Cardiac muscle cell (in vitro differentiated cells and primary cell): ENCODE data around the gene ATAD5. TPM values are rescaled to one million over a fixed set of nuclear protein-coding genes. Genes with fewer than 3 reads are reported as not detected.

ENCODE experiments used
- DNase-seq, 2 donors: peaks; one replicate each; pipeline versions ENCODE4 v3.0.0 to v3.0.0-alpha.2; 2010 to 2017; ENCODE audit warnings: low read depth in 1 of 2, low spot score in 1 of 2
- H3K27ac ChIP-seq: fragments of 200-600 bp; sonication (generic); 2 replicates; pipeline ENCODE4 v1.5.1; 2016
- H3K27me3 ChIP-seq: fragments of 200-600 bp; sonication (generic); 2 replicates; pipeline ENCODE4 v1.6.0; 2016; ENCODE audit warnings: control low read depth
- H3K36me3 ChIP-seq: fragments of 200-600 bp; sonication (generic); 2 replicates; pipeline ENCODE4 v1.5.1; 2016; ENCODE audit warnings: control low read depth
- H3K4me1 ChIP-seq: fragments of 200-600 bp; sonication (generic); 2 replicates; pipeline ENCODE4 v1.8.1; 2017; ENCODE audit warnings: low read depth, mild to moderate bottlenecking, mixed run types
- H3K4me3 ChIP-seq: fragments of 200-600 bp; sonication (generic); 2 replicates; pipeline ENCODE4 v1.5.1; 2016; ENCODE audit warnings: mild to moderate bottlenecking
- H3K9me3 ChIP-seq: fragments of 200-600 bp; sonication (generic); 2 replicates; pipeline ENCODE4 v1.5.1; 2017; ENCODE audit warnings: low read depth, mild to moderate bottlenecking, control low read depth
- CTCF ChIP-seq: IDR thresholded peaks from 2 replicates; pipeline ENCODE4 v1.5.1; 2012; ENCODE audit warnings: low read depth, mild to moderate bottlenecking, low read length
- polyA plus RNA-seq: library from polyadenylated mRNA; unstranded; fragments of >200 nt; fragmentation: Nextera tagmentation; extraction: Ambion mirVana; gene quantifications from 2 replicates; pipeline ENCODE4 v1.2.1, GENCODE V29; 2016
- total RNA-seq: library from RNA; depleted of rRNA; stranded (reverse); fragments of >200 nt; gene quantifications from 2 replicates; pipeline ENCODE4 v1.2.3, GENCODE V29; 2016

The ATAD5 gene
- total and polyA plus RNA-seq, 2 experiments from 2014 or later: 4.1 to 6.3 TPM

DNA sequence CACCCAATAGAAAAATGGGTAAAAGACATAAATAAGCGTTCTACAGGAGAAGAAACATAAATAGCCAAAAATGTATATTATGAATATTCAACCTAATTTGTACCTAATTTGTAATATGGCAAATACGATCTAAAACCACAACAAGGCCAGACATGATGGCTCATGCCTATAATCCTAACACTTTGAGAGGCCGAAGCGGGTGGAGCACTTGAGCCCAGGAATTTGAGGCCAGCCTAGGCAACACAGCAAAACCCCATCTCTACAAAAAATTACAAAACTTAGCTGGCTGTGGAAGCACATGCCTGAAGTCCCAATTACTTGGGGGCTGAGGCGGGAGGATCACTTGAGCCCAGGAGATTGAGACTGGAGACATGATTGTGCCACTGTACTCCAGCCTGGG lies 37.4 kb upstream of the ATAD5 start:
- H3K4me1 ChIP-seq: no peaks in the 10 kb centered on the region
- TF ChIP-seq CTCF: no peak
- peaks cover 53% of the 10 kb centered on the region for H3K36me3 ChIP-seq
- H3K4me3 ChIP-seq: no peak overlapping the region
- no peak for DNase-seq
- peak overlapping the region; percentile 65 for H3K27ac ChIP-seq
- no peaks in the 10 kb centered on the region for H3K27me3 ChIP-seq
- H3K9me3 ChIP-seq: no peaks in the 10 kb centered on the region

GRCh38 chr17:30796016-30796415 lies 35.8 kb upstream of the ATAD5 start:
- Histone ChIP-seq H3K27me3 (no peaks in the 10 kb centered on the region), H3K27ac (no peak overlapping the region)

GRCh38 chr17:30801671-30802070 lies 30.1 kb upstream of the ATAD5 start:
- Histone ChIP-seq H3K36me3 (peaks cover 28% of the 10 kb centered on the region), H3K27ac (no peak overlapping the region), H3K9me3 (no peaks in the 10 kb centered on the region), H3K4me1 (no peaks in the 10 kb centered on the region), H3K4me3 (no peak overlapping the region), H3K27me3 (no peaks in the 10 kb centered on the region)
- no peak for DNase-seq
- no peak for TF ChIP-seq CTCF

More at GRCh38 chr17:30796016-30796415, 35.8 kb upstream of the ATAD5 start:
- peaks cover 41% of the 10 kb centered on the region for H3K36me3 ChIP-seq
- no peak overlapping the region for H3K4me3 ChIP-seq
- H3K4me1 ChIP-seq: no peaks in the 10 kb centered on the region
- TF ChIP-seq CTCF: no peak
- H3K9me3 ChIP-seq: no peaks in the 10 kb centered on the region
- no peak for DNase-seq

DNA sequence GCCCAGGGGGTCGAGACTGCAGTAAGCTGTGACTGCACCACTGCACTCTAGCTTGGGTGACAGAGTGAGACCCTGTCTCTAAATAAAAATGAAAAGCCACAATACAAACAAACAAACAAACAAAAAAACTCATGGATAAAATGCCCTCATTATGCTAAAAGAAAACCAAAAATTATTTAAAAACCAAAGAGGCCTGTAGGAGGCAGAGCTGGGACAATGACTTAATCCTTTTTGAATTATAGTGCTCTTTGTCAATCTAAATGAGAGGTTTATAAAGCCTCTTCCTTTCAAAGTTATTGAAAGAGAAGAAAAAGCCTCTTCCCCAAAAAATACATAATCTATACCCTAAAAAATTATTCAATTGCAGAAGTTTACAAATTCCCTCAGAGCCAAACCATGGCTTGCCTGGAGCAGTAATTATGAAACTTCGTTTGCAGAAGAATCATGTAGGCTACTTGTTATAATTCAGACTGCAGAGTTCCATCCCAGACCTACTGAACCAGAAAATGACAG lies 25.8 kb upstream of the ATAD5 start:
- no peaks in the 10 kb centered on the region for H3K4me1 ChIP-seq
- no peaks in the 10 kb centered on the region for H3K9me3 ChIP-seq
- TF ChIP-seq CTCF: peak; percentile 24
- H3K4me3 ChIP-seq: no peak overlapping the region
- H3K27me3 ChIP-seq: no peaks in the 10 kb centered on the region
- peaks cover 18% of the 10 kb centered on the region for H3K36me3 ChIP-seq
- H3K27ac ChIP-seq: no peak overlapping the region
- no peak for DNase-seq

GRCh38 chr17:30807896-30808295 lies 23.9 kb upstream of the ATAD5 start:
- DNase-seq: no peak
- H3K27me3 ChIP-seq: no peaks in the 10 kb centered on the region
- H3K4me3 ChIP-seq: no peak overlapping the region
- peaks cover 10% of the 10 kb centered on the region for H3K36me3 ChIP-seq
- no peak overlapping the region for H3K27ac ChIP-seq
- no peaks in the 10 kb centered on the region for H3K9me3 ChIP-seq
- no peak for TF ChIP-seq CTCF
- H3K4me1 ChIP-seq: no peaks in the 10 kb centered on the region
